Astrocyte (in vitro differentiated cells and primary cell): Measurements from ENCODE around the gene ANXA10.

Experiments used
- CTCF ChIP-seq: IDR thresholded peaks from 2 replicates; pipeline ENCODE4 v1.5.1; 2011; ENCODE audit warnings: low read depth, mild to moderate bottlenecking, inconsistent platforms, low read length, moderate library complexity; ENCODE audit not compliant: insufficient read depth
- EZH2 ChIP-seq: IDR thresholded peaks from 2 replicates; pipeline ENCODE4 v1.6.1; 2012; ENCODE audit warnings: mild to moderate bottlenecking, low read length, inconsistent platforms; ENCODE audit not compliant: insufficient read depth

GRCh38 chr4:168134651-168135050 lies 42.3 kb downstream of the ANXA10 start:
- no peak for TF ChIP-seq CTCF
- no peak for TF ChIP-seq EZH2
